CD14-positive monocyte (primary cell): ENCODE results near the gene ZNF362. TPM values are rescaled to one million over a fixed set of nuclear protein-coding genes. Genes with fewer than 3 reads are reported as not detected.

ENCODE experiments used
- DNase-seq, 3 donors: peaks; one replicate each; pipeline ENCODE4 v3.0.0-alpha.2; 2011 to 2022
- H2AFZ ChIP-seq: 2 replicates; pipeline ENCODE4 v1.6.0; 2012; ENCODE audit warnings: mild to moderate bottlenecking, low read depth, low read length, inconsistent platforms; ENCODE audit not compliant: insufficient read depth, poor library complexity, severe bottlenecking
- H3K27ac ChIP-seq, 2 donors: 1 replicate in 1 of 2; 2 replicates in 1 of 2; pipeline ENCODE4 v1.5.1; 2012 to 2013; ENCODE audit warnings: low read length in 2 of 2, control low read depth in 1 of 2, inconsistent platforms in 1 of 2, low read depth in 1 of 2, mild to moderate bottlenecking in 1 of 2
- H3K27me3 ChIP-seq, 2 donors: one replicate each; pipeline versions ENCODE4 v1.6.0 to v1.6.1; 2011 to 2013; ENCODE audit warnings: low read length in 2 of 2; ENCODE audit not compliant: control insufficient read depth in 2 of 2, insufficient read depth in 2 of 2
- H3K36me3 ChIP-seq, 2 donors: replicated peaks in 1 of 2; 1 replicate in 1 of 2; 2 replicates in 1 of 2; pipeline versions ENCODE4 v1.5.1 to v1.6.1; 2012 to 2013; ENCODE audit warnings: low read length in 2 of 2, control low read depth in 1 of 2, inconsistent platforms in 1 of 2, mild to moderate bottlenecking in 1 of 2; ENCODE audit not compliant: insufficient read depth in 2 of 2, control insufficient read depth in 1 of 2
- H3K4me1 ChIP-seq, 2 donors: 1 replicate in 1 of 2; 2 replicates in 1 of 2; pipeline versions ENCODE4 v1.5.1 to v1.6.1; 2012 to 2013; ENCODE audit warnings: low read length in 2 of 2, control low read depth in 1 of 2, inconsistent platforms in 1 of 2, mild to moderate bottlenecking in 1 of 2, moderate library complexity in 1 of 2; ENCODE audit not compliant: insufficient read depth in 2 of 2, control insufficient read depth in 1 of 2
- H3K4me2 ChIP-seq: replicated peaks from 2 replicates; pipeline ENCODE3; 2012; ENCODE audit warnings: low read length, moderate library complexity, mild to moderate bottlenecking; ENCODE audit not compliant: poor library complexity, severe bottlenecking; ENCODE audit errors: extremely low read depth
- H3K4me3 ChIP-seq, 3 experiments: fragments of 200-600 bp in 1 of 3; sonication (generic) in 1 of 3; replicated peaks in 1 of 3; 1 replicate in 2 of 3; 2 replicates in 1 of 3; pipeline ENCODE4 v1.5.1; 2011 to 2013; ENCODE audit warnings: low read length in 3 of 3, mild to moderate bottlenecking in 3 of 3, control low read depth in 2 of 3, low read depth in 2 of 3, inconsistent platforms in 1 of 3, moderate library complexity in 1 of 3
- H3K79me2 ChIP-seq: 2 replicates; pipeline ENCODE4 v1.6.0; 2012; ENCODE audit warnings: mild to moderate bottlenecking, control low read depth, inconsistent platforms, low read length, moderate library complexity; ENCODE audit not compliant: insufficient read depth
- H3K9ac ChIP-seq: 2 replicates; pipeline ENCODE4 v1.6.0; 2017; ENCODE audit warnings: low read length, mild to moderate bottlenecking; ENCODE audit not compliant: insufficient read depth, poor library complexity, severe bottlenecking
- H3K9me3 ChIP-seq, 2 donors: replicated peaks in 1 of 2; 1 replicate in 1 of 2; 2 replicates in 1 of 2; pipeline versions ENCODE4 v1.5.1 to v1.6.1; 2012 to 2013; ENCODE audit warnings: low read length in 2 of 2, control low read depth in 1 of 2; ENCODE audit not compliant: control insufficient read depth in 1 of 2, insufficient read depth in 1 of 2
- H4K20me1 ChIP-seq: 2 replicates; pipeline ENCODE4 v1.6.0; 2012; ENCODE audit warnings: mild to moderate bottlenecking, low read length, control low read depth, moderate library complexity; ENCODE audit not compliant: insufficient read depth
- H3K27ac Mint-ChIP-seq, 7 donors: one replicate each; pipeline ENCODE4 v1.8.0; 2020; ENCODE audit warnings: mild to moderate bottlenecking in 7 of 7, mixed read lengths in 7 of 7, moderate library complexity in 6 of 7, inconsistent platforms in 2 of 7
- H3K27me3 Mint-ChIP-seq, 3 donors: one replicate each; pipeline ENCODE4 v1.8.0; 2021 to 2022; ENCODE audit warnings: low read depth in 3 of 3, mild to moderate bottlenecking in 3 of 3, mixed read lengths in 3 of 3, moderate library complexity in 3 of 3, inconsistent platforms in 1 of 3
- H3K36me3 Mint-ChIP-seq, 2 donors: one replicate each; pipeline ENCODE4 v1.8.0; 2020; ENCODE audit warnings: mixed read lengths in 2 of 2, inconsistent platforms in 1 of 2, mild to moderate bottlenecking in 1 of 2
- H3K4me1 Mint-ChIP-seq: one replicate; pipeline ENCODE4 v1.8.0; 2020; ENCODE audit warnings: mild to moderate bottlenecking, mixed read lengths
- H3K4me3 Mint-ChIP-seq, 2 donors: one replicate each; pipeline ENCODE4 v1.8.0; 2020; ENCODE audit warnings: mild to moderate bottlenecking in 2 of 2, mixed read lengths in 2 of 2, moderate library complexity in 1 of 2
- H3K9me3 Mint-ChIP-seq, 7 donors: one replicate each; pipeline ENCODE4 v1.8.0; 2020 to 2022; ENCODE audit warnings: mixed read lengths in 7 of 7, mild to moderate bottlenecking in 6 of 7, moderate library complexity in 6 of 7, inconsistent platforms in 2 of 7
- CTCF ChIP-seq: fragments of 200-600 bp; IDR thresholded peaks from one replicate; pipeline ENCODE4 v1.8.0; 2022; ENCODE audit warnings: antibody characterized with exemption, mild to moderate bottlenecking
- whole genome bisulfite sequencing: methylation state at CpG from one replicate; pipeline ENCODE4 v1.1.5; 2013; ENCODE audit warnings: missing lambda C conversion rate; ENCODE audit not compliant: insufficient coverage; 5-methylcytosine and 5-hydroxymethylcytosine counted together
- intact Hi-C, 2 donors: fragments of 100-400 bp; cut with micrococcal nuclease; formaldehyde crosslinking; loops; one replicate each; pipeline versions ENCODE4 v1.15.0 to v1.15.1; 2023
- polyA plus RNA-seq, 3 donors: library from polyadenylated mRNA; depleted of rRNA in 1 of 3; unstranded in 2 of 3; stranded (reverse) in 1 of 3; fragments of 300-500 nt in 2 of 3; fragments of >200 nt in 1 of 3; fragmentation: Illumina TruSeq in 2 of 3; gene quantifications; 1 replicate in 2 of 3; 2 replicates in 1 of 3; pipeline ENCODE4 v1.2.3, GENCODE V29; 2012 to 2021

Gene ZNF362
- polyA plus RNA-seq, 3 donors, result 11.4 to 18.9 (median 13.5) TPM

- DNase-seq, result no peak
- no peak overlapping the region for H3K27ac ChIP-seq
Observed at GRCh38 chr1:33299461-33300155, 43.3 kb downstream of the ZNF362 start.

GRCh38 chr1:33300673-33301072 is 44.4 kb downstream of the ZNF362 start:
- no peak overlapping the region for H3K4me3 ChIP-seq
- WGBS, result no CpG with 5 or more reads among the region's 5 CpGs
- H3K4me2 ChIP-seq, result no peak overlapping the region
- H3K27ac ChIP-seq, result no peak overlapping the region
- Mint-ChIP-seq H3K4me3 (no peak overlapping the region), H3K27me3 (peaks cover 6 to 13% (median 9%) of the 10 kb centered on the region in 3 donors), H3K4me1 (peaks cover 13% of the 10 kb centered on the region), H3K9me3 (peaks cover 0 to 7% (median 0%) of the 10 kb centered on the region in 7 donors), H3K27ac (no peak overlapping the region), H3K36me3 (peaks cover 44 to 52% of the 10 kb centered on the region in 2 donors)
- no peaks in the 10 kb centered on the region for H3K79me2 ChIP-seq
- no peak overlapping the region for H2AFZ ChIP-seq
- H4K20me1 ChIP-seq, result peaks cover 17% of the 10 kb centered on the region
- peaks cover 11 to 14% of the 10 kb centered on the region in 2 donors for H3K4me1 ChIP-seq
- H3K36me3 ChIP-seq, result peaks cover 35 to 54% of the 10 kb centered on the region in 2 donors
- no peak for TF ChIP-seq CTCF
- peaks cover 0 to 7% of the 10 kb centered on the region in 2 donors for H3K27me3 ChIP-seq
- DNase-seq, result no peak
- H3K9me3 ChIP-seq, result no peaks in the 10 kb centered on the region
- peak overlapping the region; percentile 27 for H3K9ac ChIP-seq
- intact Hi-C loops, result no loop called here

More at GRCh38 chr1:33299461-33300155, 43.3 kb downstream of the ZNF362 start:
- Histone ChIP-seq H3K27me3 (no peaks in the 10 kb centered on the region), H3K4me3 (no peak overlapping the region), H3K4me2 (no peak overlapping the region), H3K4me1 (peaks cover 11 to 14% of the 10 kb centered on the region in 2 donors), H3K9ac (no peak overlapping the region), H3K79me2 (no peaks in the 10 kb centered on the region), H2AFZ (no peak overlapping the region), H3K9me3 (no peaks in the 10 kb centered on the region), H4K20me1 (peaks cover 25% of the 10 kb centered on the region), H3K36me3 (peaks cover 42 to 61% of the 10 kb centered on the region in 2 donors)
- WGBS, result 94% methylated on average over 7 of the region's 15 CpGs
- Mint-ChIP-seq H3K9me3 (peaks cover 0 to 7% (median 0%) of the 10 kb centered on the region in 7 donors), H3K36me3 (peaks cover 50 to 61% of the 10 kb centered on the region in 2 donors), H3K4me1 (peaks cover 13% of the 10 kb centered on the region), H3K27ac (peak overlapping the region in 1 of 7 donors; percentile 24), H3K27me3 (peaks cover 0 to 5% (median under 1%) of the 10 kb centered on the region in 3 donors), H3K4me3 (no peak overlapping the region)
- TF ChIP-seq CTCF, result no peak
- intact Hi-C loops, result loop anchor here (5.0 kb wide), 2 partner anchors 168 to 173 kb away; partner anchors contain the start of gene ZSCAN20 (in 1 of the 2)
